Keratinocyte (primary cell): Measurements from ENCODE around the gene ZNF74. TPM values are rescaled to one million over a fixed set of nuclear protein-coding genes. Genes with fewer than 3 reads are reported as not detected.

Experiments
- DNase-seq: peaks from one replicate; pipeline ENCODE4 v3.0.0-alpha.2; 2011; ENCODE audit warnings: low read depth, missing footprints, low spot score
- FAIRE-seq: peaks from 2 replicates; lab custom pipeline; 2011; peaks lifted over from hg19 to GRCh38; lab: Jason Lieb, UNC
- H2AFZ ChIP-seq: 2 replicates; pipeline ENCODE4 v1.6.0; 2012; ENCODE audit warnings: low read length, control low read depth, inconsistent platforms; ENCODE audit not compliant: control insufficient read depth
- H3K27ac ChIP-seq: 2 replicates; pipeline ENCODE4 v1.5.1; 2011; ENCODE audit warnings: low read length; ENCODE audit not compliant: control insufficient read depth, insufficient read depth
- H3K27me3 ChIP-seq: 3 replicates; pipeline ENCODE4 v1.6.0; 2011; ENCODE audit warnings: low read length; ENCODE audit not compliant: control insufficient read depth, insufficient read depth; ENCODE audit errors: extremely low read depth
- H3K36me3 ChIP-seq, 2 experiments: 2 replicates in 1 of 2; 3 replicates in 1 of 2; pipeline ENCODE4 v1.5.1; 2011; ENCODE audit warnings: low read length in 2 of 2, mild to moderate bottlenecking in 1 of 2; ENCODE audit not compliant: control insufficient read depth in 2 of 2, insufficient read depth in 2 of 2; ENCODE audit errors: extremely low read depth in 1 of 2
- H3K4me1 ChIP-seq: 3 replicates; pipeline ENCODE4 v1.5.1; 2011; ENCODE audit warnings: low read length; ENCODE audit not compliant: control insufficient read depth, insufficient read depth; ENCODE audit errors: extremely low read depth
- H3K4me2 ChIP-seq: 3 replicates; pipeline ENCODE4 v1.6.0; 2011; ENCODE audit warnings: low read depth, low read length; ENCODE audit not compliant: control insufficient read depth, insufficient read depth; ENCODE audit errors: extremely low read depth
- H3K4me3 ChIP-seq, 3 experiments: fragments of 200-600 bp in 1 of 3; sonication (generic) in 1 of 3; 2 replicates in 2 of 3; 3 replicates in 1 of 3; pipeline ENCODE4 v1.5.1; 2011 to 2016; ENCODE audit warnings: low read length in 3 of 3, mild to moderate bottlenecking in 3 of 3, control low read depth in 2 of 3, inconsistent platforms in 1 of 3, low read depth in 1 of 3, mixed read lengths in 1 of 3, mixed run types in 1 of 3, moderate library complexity in 1 of 3; ENCODE audit not compliant: control insufficient read depth in 2 of 3, insufficient read depth in 2 of 3; ENCODE audit errors: extremely low read depth in 1 of 3
- H3K79me2 ChIP-seq: 2 replicates; pipeline ENCODE4 v1.6.0; 2012; ENCODE audit warnings: low read length; ENCODE audit not compliant: control insufficient read depth, insufficient read depth
- H3K9ac ChIP-seq: 3 replicates; pipeline ENCODE4 v1.6.0; 2011; ENCODE audit warnings: low read length; ENCODE audit not compliant: control insufficient read depth, insufficient read depth; ENCODE audit errors: extremely low read depth
- H3K9me1 ChIP-seq: 3 replicates; pipeline ENCODE4 v1.6.0; 2011; ENCODE audit warnings: low read length; ENCODE audit not compliant: control insufficient read depth, insufficient read depth; ENCODE audit errors: extremely low read depth
- H3K9me3 ChIP-seq: 2 replicates; pipeline ENCODE4 v1.5.1; 2012; ENCODE audit warnings: low read depth, low read length; ENCODE audit not compliant: control insufficient read depth
- H4K20me1 ChIP-seq: 3 replicates; pipeline ENCODE4 v1.6.0; 2011; ENCODE audit warnings: low read length; ENCODE audit not compliant: control insufficient read depth, insufficient read depth; ENCODE audit errors: extremely low read depth
- EZH2 ChIP-seq: IDR thresholded peaks from one replicate; pipeline ENCODE4 v1.6.1; 2012; ENCODE audit warnings: inconsistent platforms, mild to moderate bottlenecking, low read length, moderate library complexity
- dilution Hi-C: fragments of 300-500 bp; cut with MboI; formaldehyde crosslinking; loops from one replicate; pipeline ENCODE4 v1.7.0; 2020; ENCODE audit warnings: low sequenced_read_pairs; ENCODE audit not compliant: extremely low pct_ligation_motif_present
- polyA plus RNA-seq, 5 experiments: library from polyadenylated mRNA; depleted of rRNA in 3 of 5; stranded (reverse) in 3 of 5; stranded (forward) in 1 of 5; unstranded in 1 of 5; fragments of >200 nt; gene quantifications; 1 replicate in 1 of 5; 2 replicates in 3 of 5; 3 replicates in 1 of 5; pipeline versions ENCODE4 v1.2.1 to v1.2.3, GENCODE V29; 2011 to 2012; ENCODE audit warnings: missing spikeins in 2 of 5, low read depth in 1 of 5, low replicate concordance in 1 of 5
- TF ChIP-seq, protein P1 (sequence below), 3 experiments: IDR thresholded peaks in 1 of 3; conservative IDR thresholded peaks in 1 of 3; optimal IDR thresholded peaks in 1 of 3; 2 replicates in 2 of 3; 3 replicates in 1 of 3; pipeline versions ENCODE3 to v1.5.1; 2011; ENCODE audit warnings: low read length in 3 of 3, mild to moderate bottlenecking in 3 of 3, moderate library complexity in 2 of 3, control low read depth in 1 of 3, inconsistent platforms in 1 of 3; ENCODE audit not compliant: insufficient read depth in 2 of 3; ENCODE audit errors: extremely low read depth in 1 of 3

The ZNF74 gene
- polyA plus RNA-seq, 1 donor (not counting 4 experiments of a cell fraction or from before 2014, with no cell fraction given) = 5.2 TPM

DNA sequence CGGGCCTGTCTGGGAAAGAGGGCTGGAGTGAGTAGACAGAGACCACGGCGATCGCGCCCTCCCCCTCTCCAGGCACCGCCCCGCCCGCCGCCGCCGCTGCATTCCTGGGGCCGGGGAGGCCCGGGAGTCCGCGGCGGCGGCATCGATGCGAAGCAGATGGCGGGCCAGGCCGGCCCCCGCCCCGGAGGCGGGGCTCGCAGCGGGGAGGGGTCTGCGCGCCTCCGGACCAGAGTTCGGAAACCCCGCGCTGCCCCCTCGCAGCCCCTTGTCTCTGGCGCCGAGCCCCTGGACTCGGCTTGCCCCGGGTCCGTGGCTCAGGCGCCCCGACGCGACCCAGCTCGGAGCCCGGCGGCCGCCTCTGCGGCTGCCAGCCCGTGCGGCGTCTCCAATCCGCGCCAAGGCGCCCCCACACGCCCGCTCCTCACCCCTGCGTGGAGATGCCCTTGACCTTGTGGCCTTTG lies 42.4 kb downstream of the ZNF74 start:
- Histone ChIP-seq H2AFZ (no peak overlapping the region), H4K20me1 (peaks cover 6% of the 10 kb centered on the region), H3K4me3 (peak overlapping the region in 1 of 3 experiments; percentile 37), H3K4me2 (peak overlapping the region; percentile 51), H3K27me3 (peaks cover 75% of the 10 kb centered on the region), H3K27ac (no peak overlapping the region), H3K36me3 (no peaks in the 10 kb centered on the region), H3K9me1 (no peaks in the 10 kb centered on the region), H3K4me1 (peaks cover 9% of the 10 kb centered on the region), H3K9ac (no peak overlapping the region), H3K79me2 (no peaks in the 10 kb centered on the region), H3K9me3 (no peaks in the 10 kb centered on the region)
- no peak for TF ChIP-seq EZH2
- TF ChIP-seq, protein P1, sequence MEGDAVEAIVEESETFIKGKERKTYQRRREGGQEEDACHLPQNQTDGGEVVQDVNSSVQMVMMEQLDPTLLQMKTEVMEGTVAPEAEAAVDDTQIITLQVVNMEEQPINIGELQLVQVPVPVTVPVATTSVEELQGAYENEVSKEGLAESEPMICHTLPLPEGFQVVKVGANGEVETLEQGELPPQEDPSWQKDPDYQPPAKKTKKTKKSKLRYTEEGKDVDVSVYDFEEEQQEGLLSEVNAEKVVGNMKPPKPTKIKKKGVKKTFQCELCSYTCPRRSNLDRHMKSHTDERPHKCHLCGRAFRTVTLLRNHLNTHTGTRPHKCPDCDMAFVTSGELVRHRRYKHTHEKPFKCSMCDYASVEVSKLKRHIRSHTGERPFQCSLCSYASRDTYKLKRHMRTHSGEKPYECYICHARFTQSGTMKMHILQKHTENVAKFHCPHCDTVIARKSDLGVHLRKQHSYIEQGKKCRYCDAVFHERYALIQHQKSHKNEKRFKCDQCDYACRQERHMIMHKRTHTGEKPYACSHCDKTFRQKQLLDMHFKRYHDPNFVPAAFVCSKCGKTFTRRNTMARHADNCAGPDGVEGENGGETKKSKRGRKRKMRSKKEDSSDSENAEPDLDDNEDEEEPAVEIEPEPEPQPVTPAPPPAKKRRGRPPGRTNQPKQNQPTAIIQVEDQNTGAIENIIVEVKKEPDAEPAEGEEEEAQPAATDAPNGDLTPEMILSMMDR (optimal IDR thresholded peaks at IDR 0.05 in 1 of 3, IDR thresholded peaks at IDR 0.05 in 1 of 3, conservative IDR thresholded peaks at IDR 0.05 in 1 of 3; ENCODE audit: extremely low read depth in 1 of 3, insufficient read depth in 2 of 3, low read length in 3 of 3) = no peak
- DNase-seq = no peak
- dilution Hi-C loops = no loop called here
- FAIRE-seq = no peak

DNA sequence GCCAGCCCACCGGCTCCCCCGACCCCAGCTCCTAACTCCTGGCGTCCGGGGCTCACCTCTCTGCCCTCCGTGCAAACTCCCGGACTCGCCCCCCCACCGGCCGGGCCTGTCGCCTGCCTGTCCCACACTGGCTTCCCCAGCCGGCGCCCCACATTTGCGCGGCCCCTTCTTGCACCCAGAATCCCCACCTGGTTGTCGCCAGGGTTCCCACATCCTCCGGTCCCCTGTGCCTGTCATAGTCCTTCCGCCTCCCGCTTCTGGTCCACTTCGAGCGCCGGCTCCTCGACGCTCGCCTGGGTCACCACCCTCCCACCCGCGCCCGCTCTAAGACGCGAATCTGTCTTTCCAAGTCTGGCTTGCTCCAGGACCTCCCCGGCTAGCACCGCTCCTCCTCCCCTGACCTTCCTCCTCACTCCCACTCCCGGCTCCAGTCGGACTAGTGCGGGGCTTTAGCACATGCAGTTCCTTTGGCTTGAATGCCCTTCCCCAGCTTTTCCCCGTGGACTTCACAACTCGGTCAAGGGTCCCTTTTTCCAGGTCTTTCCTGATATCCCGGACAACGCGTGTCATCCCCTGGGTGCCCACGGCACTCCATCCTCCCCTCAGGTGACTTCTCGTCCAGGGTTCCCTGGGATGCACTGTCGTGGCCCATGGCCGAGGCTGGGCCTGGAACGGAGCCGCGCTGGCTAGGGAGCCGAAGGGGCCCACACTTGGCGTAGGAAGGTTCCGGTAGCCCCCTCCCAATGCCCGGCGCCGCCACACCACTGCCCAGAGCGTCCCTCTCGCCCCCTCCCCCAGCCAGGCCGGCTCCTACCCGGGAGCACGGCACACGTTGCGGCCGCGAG lies 43.0 kb downstream of the ZNF74 start:
- Histone ChIP-seq H3K9me1 (no peaks in the 10 kb centered on the region), H3K36me3 (no peaks in the 10 kb centered on the region), H3K9me3 (no peaks in the 10 kb centered on the region), H2AFZ (no peak overlapping the region), H3K79me2 (no peaks in the 10 kb centered on the region), H3K4me2 (peak overlapping the region; percentile 51), H3K4me3 (peak overlapping the region in 1 of 3 experiments; percentile 37), H3K27ac (no peak overlapping the region), H3K27me3 (peaks cover 69% of the 10 kb centered on the region), H3K9ac (no peak overlapping the region), H4K20me1 (peaks cover 6% of the 10 kb centered on the region), H3K4me1 (peaks cover 9% of the 10 kb centered on the region)
- DNase-seq (no peak), FAIRE-seq (no peak)
- dilution Hi-C loops = no loop called here
- TF ChIP-seq EZH2 = peak; percentile 99
- TF ChIP-seq, protein P1 (optimal IDR thresholded peaks at IDR 0.05 in 1 of 3, IDR thresholded peaks at IDR 0.05 in 1 of 3, conservative IDR thresholded peaks at IDR 0.05 in 1 of 3; ENCODE audit: extremely low read depth in 1 of 3, insufficient read depth in 2 of 3, low read length in 3 of 3) = no peak
